Transverse colon (tissue), 4 donors: ENCODE results near the gene SHQ1. TPM values are rescaled to one million over a fixed set of nuclear protein-coding genes. Genes with fewer than 3 reads are reported as not detected.

Source experiments
- DNase-seq: peaks from one replicate; pipeline ENCODE4 v3.0.0-alpha.2; 2019
- H3K27ac ChIP-seq, 4 donors: fragments of 200-600 bp; sonication (generic); 2 replicates each; pipeline ENCODE4 v1.5.1; 2016 to 2018; ENCODE audit warnings: inconsistent platforms in 4 of 4
- H3K27me3 ChIP-seq: fragments of 200-600 bp; sonication (generic); 2 replicates; pipeline ENCODE4 v1.5.1; 2017; ENCODE audit warnings: inconsistent platforms
- H3K36me3 ChIP-seq, 4 donors: fragments of 200-600 bp; sonication (generic); 2 replicates each; pipeline ENCODE4 v1.5.1; 2017 to 2019; ENCODE audit warnings: inconsistent platforms in 4 of 4
- H3K4me1 ChIP-seq, 4 donors: fragments of 200-600 bp; sonication (generic); 2 replicates each; pipeline ENCODE4 v1.5.1; 2017 to 2020; ENCODE audit warnings: inconsistent platforms in 4 of 4
- H3K4me3 ChIP-seq, 4 donors: fragments of 200-600 bp; sonication (generic); 1 replicate in 1 of 4; 2 replicates in 3 of 4; pipeline versions ENCODE4 v1.5.1 to v1.6.1; 2017 to 2019; ENCODE audit warnings: inconsistent platforms in 4 of 4
- H3K9me3 ChIP-seq, 2 donors: fragments of 200-600 bp; sonication (generic); 2 replicates each; pipeline ENCODE4 v1.5.1; 2017 to 2019; ENCODE audit warnings: inconsistent platforms in 2 of 2
- EP300 ChIP-seq: sonication (generic); formaldehyde crosslinking; IDR thresholded peaks from one replicate; pipeline ENCODE4 v1.6.1; 2017; ENCODE audit warnings: antibody characterized with exemption, low read depth
- POLR2A ChIP-seq: fragments of 450-650 bp; IDR thresholded peaks from one replicate; pipeline ENCODE4 v1.6.1; 2016; ENCODE audit warnings: antibody characterized with exemption, mild to moderate bottlenecking, moderate library complexity
- POLR2AphosphoS5 ChIP-seq, 3 donors: sonication (generic); formaldehyde crosslinking; IDR thresholded peaks; one replicate each; pipeline ENCODE4 v1.6.1; 2016; ENCODE audit warnings: antibody characterized with exemption in 3 of 3
- WGBS, 2 donors: methylation state at CpG; one replicate each; pipeline ENCODE4 v1.1.5; 2018; ENCODE audit warnings: low coverage in 1 of 2; 5-methylcytosine and 5-hydroxymethylcytosine counted together
- in situ Hi-C, 4 donors: fragments of 200-750 bp; cut with MboI; loops; one replicate each; pipeline versions ENCODE4 v1.15.0 to v1.15.1; 2017; ENCODE audit warnings: low sequenced_read_pairs in 3 of 4, low pct_ligation_motif_present in 1 of 4, low pct_unique_long_range_greater_than_20kb in 1 of 4
- intact Hi-C: fragments of 100-400 bp; cut with DNase I; formaldehyde crosslinking; loops from one replicate; pipeline ENCODE4 v1.15.1; 2023; ENCODE audit warnings: low total_unique reads
- total RNA-seq, 4 donors: library from RNA; depleted of rRNA; stranded (reverse); fragments of >200 nt; gene quantifications; one replicate each; pipeline ENCODE4 v1.1.0, GENCODE V29; 2016
- TF ChIP-seq, protein P1 (sequence below), 5 experiments: fragments of 200-600 bp in 3 of 5; fragments of 450-650 bp in 2 of 5; sonication (generic) in 3 of 5; IDR thresholded peaks; 1 replicate in 2 of 5; 2 replicates in 3 of 5; pipeline ENCODE4 v1.5.1; 2016 to 2017; ENCODE audit warnings: antibody characterized with exemption in 5 of 5, inconsistent platforms in 3 of 5, mild to moderate bottlenecking in 2 of 5, moderate library complexity in 1 of 5

SHQ1 gene
- total RNA-seq, 4 donors from 2014 or later = 4.9 to 21.3 (median 13.1) TPM

DNA sequence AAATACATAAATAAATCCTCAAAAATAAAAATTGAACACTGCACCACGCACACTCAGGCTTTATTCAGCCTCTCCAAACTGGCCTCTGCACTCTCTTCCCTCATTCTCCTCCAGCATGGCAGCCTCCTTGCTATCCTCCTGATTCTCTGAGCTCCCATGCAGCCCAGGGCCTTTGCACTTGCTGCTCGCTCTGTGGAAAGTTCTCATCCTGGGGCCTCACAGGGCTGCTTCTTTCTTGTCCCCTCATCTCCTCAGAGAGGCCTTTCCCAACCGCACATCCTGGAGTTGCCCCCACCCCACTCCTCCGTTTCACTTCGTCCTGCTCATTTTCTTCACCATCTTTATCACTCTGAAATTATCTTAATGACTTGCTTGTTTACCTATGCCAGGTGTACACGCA, 123.0 kb downstream of the SHQ1 start:
- no peaks in the 10 kb centered on the region for H3K36me3 ChIP-seq
- 73 to 74% methylated on average over 5 to 6 of the region's 6 CpGs for WGBS, 2 donors
- H3K4me3 ChIP-seq = no peak overlapping the region
- H3K4me1 ChIP-seq = peaks cover 0 to 7% (median 3%) of the 10 kb centered on the region in 4 donors
- TF ChIP-seq, protein P1, sequence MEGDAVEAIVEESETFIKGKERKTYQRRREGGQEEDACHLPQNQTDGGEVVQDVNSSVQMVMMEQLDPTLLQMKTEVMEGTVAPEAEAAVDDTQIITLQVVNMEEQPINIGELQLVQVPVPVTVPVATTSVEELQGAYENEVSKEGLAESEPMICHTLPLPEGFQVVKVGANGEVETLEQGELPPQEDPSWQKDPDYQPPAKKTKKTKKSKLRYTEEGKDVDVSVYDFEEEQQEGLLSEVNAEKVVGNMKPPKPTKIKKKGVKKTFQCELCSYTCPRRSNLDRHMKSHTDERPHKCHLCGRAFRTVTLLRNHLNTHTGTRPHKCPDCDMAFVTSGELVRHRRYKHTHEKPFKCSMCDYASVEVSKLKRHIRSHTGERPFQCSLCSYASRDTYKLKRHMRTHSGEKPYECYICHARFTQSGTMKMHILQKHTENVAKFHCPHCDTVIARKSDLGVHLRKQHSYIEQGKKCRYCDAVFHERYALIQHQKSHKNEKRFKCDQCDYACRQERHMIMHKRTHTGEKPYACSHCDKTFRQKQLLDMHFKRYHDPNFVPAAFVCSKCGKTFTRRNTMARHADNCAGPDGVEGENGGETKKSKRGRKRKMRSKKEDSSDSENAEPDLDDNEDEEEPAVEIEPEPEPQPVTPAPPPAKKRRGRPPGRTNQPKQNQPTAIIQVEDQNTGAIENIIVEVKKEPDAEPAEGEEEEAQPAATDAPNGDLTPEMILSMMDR (IDR thresholded peaks at IDR 0.05) = no peak
- TF ChIP-seq POLR2AphosphoS5 (IDR thresholded peaks at IDR 0.05) = no peak
- TF ChIP-seq POLR2A = no peak
- no peak for TF ChIP-seq EP300
- no peak overlapping the region for H3K27ac ChIP-seq
- no peaks in the 10 kb centered on the region for H3K27me3 ChIP-seq
- in situ Hi-C loops (no loop called here), intact Hi-C loops (no loop called here)
- H3K9me3 ChIP-seq = no peaks in the 10 kb centered on the region
- no peak for DNase-seq

DNA sequence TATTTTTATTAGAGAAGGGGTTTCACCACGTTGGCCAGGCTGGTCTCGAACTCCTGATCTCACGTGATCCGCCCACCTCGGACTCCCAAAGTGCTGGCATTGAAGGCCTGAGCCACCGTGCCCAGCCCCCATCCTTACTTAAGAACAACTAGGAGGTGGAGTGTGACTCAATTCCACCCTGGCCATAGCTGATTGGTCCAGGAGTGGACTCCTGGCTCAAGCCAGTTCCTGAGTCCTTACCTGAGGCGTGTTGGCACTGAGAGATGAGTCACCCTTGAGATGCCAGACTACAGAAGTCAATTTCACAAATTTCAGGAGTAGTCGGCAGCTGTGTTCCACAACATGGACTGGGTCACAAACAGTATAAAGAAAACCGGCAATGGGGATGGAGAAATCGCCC, 124.2 kb downstream of the SHQ1 start:
- Histone ChIP-seq H3K4me1 (peaks cover 0 to 7% (median 3%) of the 10 kb centered on the region in 4 donors), H3K27ac (no peak overlapping the region), H3K4me3 (no peak overlapping the region), H3K9me3 (no peaks in the 10 kb centered on the region), H3K27me3 (no peaks in the 10 kb centered on the region), H3K36me3 (no peaks in the 10 kb centered on the region)
- WGBS, 2 donors = 87 to 96% methylated on average over 3 to 10 of the region's 10 CpGs
- TF ChIP-seq, protein P1 (IDR thresholded peaks at IDR 0.05) = no peak
- TF ChIP-seq POLR2AphosphoS5 (IDR thresholded peaks at IDR 0.05) (no peak), EP300 (no peak), POLR2A (no peak)
- no peak for DNase-seq
- in situ Hi-C loops (no loop called here), intact Hi-C loops (no loop called here)

GRCh38 chr3:72722930-72723726, 125.1 kb downstream of the SHQ1 start:
- DNase-seq = peak; percentile 54
- in situ Hi-C loops = no loop called here
- H3K4me1 ChIP-seq = peaks cover 0 to 7% (median 3%) of the 10 kb centered on the region in 4 donors
- no peaks in the 10 kb centered on the region for H3K36me3 ChIP-seq
- H3K4me3 ChIP-seq = no peak overlapping the region
- intact Hi-C loops = no loop called here
- no peaks in the 10 kb centered on the region for H3K27me3 ChIP-seq
- H3K27ac ChIP-seq = no peak overlapping the region
- 38 to 57% methylated on average over 6 to 8 of the region's 8 CpGs for WGBS, 2 donors
- TF ChIP-seq, protein P1 (IDR thresholded peaks at IDR 0.05) = no peak
- TF ChIP-seq POLR2AphosphoS5 (IDR thresholded peaks at IDR 0.05) (no peak), POLR2A (no peak), EP300 (no peak)
- no peaks in the 10 kb centered on the region for H3K9me3 ChIP-seq

DNA sequence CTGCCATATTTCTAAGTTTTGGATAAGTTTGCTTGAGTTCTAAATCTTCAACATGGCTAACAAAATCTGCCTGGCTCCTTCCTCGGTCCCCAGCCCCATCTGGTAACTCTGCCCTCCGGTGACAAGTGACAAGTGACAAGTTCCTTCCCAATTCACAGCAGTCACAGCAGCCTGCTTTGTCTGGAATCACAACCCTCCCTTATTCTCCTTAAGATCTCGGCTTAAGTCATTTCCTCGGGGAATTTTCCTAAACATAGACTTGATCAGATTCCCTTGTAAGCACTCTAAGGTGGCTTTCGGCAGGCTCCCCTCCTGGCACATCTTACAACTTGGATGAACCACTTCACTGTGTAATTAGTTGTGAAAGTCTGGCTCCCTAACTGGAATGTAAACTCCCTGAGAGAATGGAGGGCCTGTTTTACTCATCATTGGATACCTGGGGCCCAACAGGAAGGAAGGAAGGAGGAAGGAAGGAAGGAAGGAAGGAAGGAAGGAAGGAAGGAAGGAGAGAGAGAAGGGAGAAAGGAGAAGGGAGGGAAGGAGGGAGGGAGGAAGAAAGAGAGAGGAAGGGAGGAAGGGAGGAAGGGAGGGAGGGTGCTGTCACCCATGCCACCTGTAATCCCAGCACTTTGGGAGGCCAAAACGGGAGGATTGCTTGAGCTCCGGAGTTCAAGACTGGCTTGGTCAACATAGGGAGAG, 126.4 kb downstream of the SHQ1 start:
- in situ Hi-C loops = no loop called here
- Histone ChIP-seq H3K27me3 (no peaks in the 10 kb centered on the region), H3K27ac (no peak overlapping the region), H3K9me3 (no peaks in the 10 kb centered on the region), H3K36me3 (no peaks in the 10 kb centered on the region), H3K4me3 (no peak overlapping the region), H3K4me1 (peaks cover 0 to 7% (median 3%) of the 10 kb centered on the region in 4 donors)
- WGBS, 2 donors = 79 to 80% methylated on average over 4 to 7 of the region's 7 CpGs
- DNase-seq = no peak
- TF ChIP-seq POLR2AphosphoS5 (IDR thresholded peaks at IDR 0.05) (no peak), EP300 (no peak), POLR2A (no peak)
- TF ChIP-seq, protein P1 (IDR thresholded peaks at IDR 0.05) = no peak
- intact Hi-C loops = no loop called here
